ENCODE data around the gene ZNF30.

The ZNF30 gene

DNA sequence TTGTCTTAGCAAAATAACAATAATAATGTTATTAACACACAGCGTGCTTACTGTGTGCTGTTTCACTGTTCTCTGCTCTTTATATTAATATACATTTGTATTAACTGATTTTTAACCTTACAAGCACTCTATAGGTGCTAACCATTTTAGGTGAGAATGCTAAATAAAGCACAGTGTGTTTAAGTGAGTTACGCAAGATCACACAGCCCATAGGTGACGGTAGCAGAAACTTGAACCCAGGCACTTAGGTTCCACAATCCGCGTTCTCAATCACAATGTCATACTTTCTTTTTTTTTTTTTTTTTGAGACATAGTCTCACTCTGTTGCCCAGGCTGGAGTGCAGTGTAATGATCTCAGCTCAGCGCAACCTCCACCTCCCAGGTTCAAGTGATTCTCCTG lies 5.8 kb downstream of the ZNF30 start:
- in situ Hi-C loops (cut with HindIII; ENCODE audit: low pct_unique_long_range_greater_than_20kb, low sequenced_read_pairs) = no loop called here
- DNase-seq (ENCODE audit: low read depth in 1 of 2, low spot score in 1 of 2) = no peak
- TF ChIP-seq JUND (IDR thresholded peaks at IDR 0.05; ENCODE audit: low read depth) = no peak

DNA sequence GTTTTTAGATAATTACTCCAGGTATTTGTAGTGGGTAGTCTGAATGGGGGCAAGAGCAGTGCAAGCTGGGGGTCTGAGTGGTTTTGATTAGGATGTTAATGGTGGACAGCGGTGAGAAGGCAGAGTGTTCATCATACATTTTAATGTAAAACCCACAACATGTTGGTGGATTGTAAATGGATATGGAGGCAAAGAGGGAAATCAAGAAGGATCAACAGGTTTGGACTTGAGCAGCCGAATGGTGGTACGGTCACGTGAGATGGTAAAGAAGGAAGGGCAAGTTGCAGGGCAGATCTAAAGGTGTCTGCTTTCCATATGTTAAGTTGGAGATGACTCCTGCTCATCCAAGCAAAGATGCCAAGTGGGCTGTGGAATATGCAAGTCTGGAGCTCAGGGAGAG lies 9.5 kb downstream of the ZNF30 start:
- no peak for TF ChIP-seq JUND (IDR thresholded peaks at IDR 0.05; ENCODE audit: low read depth)
- DNase-seq (ENCODE audit: low read depth in 1 of 2, low spot score in 1 of 2) = no peak
- in situ Hi-C loops (cut with HindIII; ENCODE audit: low pct_unique_long_range_greater_than_20kb, low sequenced_read_pairs) = no loop called here

DNA sequence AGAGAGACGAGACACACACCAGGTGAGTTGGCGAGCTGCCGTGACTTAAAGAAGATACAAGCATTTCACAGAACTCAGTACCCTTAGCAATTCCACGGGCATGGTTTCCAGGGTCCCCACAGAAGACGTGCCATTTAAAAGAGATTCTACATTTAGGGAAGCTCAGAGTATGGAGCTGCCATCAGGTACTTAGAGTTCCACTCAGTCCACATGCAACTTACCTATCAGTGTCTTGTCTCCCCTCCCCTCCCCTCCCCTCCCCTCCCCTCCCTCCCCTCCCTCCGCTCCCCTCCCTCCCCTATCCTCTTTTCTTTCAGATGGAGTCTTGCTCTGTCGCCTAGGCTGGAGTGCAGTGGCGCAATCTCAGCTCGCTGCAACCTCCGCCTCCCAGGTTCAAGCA lies 12.2 kb downstream of the ZNF30 start:
- TF ChIP-seq JUND (IDR thresholded peaks at IDR 0.05; ENCODE audit: low read depth) = no peak
- no peak for DNase-seq (ENCODE audit: low read depth in 1 of 2, low spot score in 1 of 2)
- in situ Hi-C loops (cut with HindIII; ENCODE audit: low pct_unique_long_range_greater_than_20kb, low sequenced_read_pairs) = no loop called here

DNA sequence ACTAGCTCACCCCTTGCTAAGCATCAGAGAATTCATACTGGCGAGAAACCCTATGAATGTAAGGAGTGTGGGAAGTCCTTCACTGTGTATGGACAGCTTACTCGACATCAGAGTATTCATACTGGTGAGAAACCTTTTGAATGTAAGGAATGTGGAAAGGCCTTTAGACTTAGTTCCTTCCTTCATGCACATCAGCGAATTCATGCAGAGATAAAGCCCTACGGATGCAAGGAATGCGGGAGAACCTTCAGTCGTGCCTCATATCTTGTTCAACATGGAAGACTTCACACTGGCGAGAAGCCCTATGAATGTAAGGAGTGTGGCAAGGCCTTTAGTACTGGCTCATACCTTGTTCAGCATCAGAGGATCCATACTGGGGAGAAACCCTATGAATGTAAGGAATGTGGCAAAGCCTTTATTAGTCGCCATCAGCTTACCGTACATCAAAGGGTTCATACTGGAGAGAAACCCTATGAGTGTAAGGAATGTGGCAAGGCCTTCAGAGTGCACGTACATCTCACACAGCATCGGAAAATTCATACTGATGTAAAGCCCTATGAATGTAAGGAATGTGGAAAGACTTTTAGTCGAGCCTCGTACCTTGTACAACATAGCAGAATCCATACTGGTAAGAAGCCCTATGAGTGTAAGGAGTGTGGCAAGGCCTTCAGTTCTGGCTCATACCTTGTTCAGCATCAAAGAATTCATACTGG lies 17.3 kb downstream of the ZNF30 start:
- no peak for TF ChIP-seq JUND (IDR thresholded peaks at IDR 0.05; ENCODE audit: low read depth)
- no peak for DNase-seq (ENCODE audit: low read depth in 1 of 2, low spot score in 1 of 2)
- in situ Hi-C loops (cut with HindIII; ENCODE audit: low pct_unique_long_range_greater_than_20kb, low sequenced_read_pairs) = no loop called here

DNA sequence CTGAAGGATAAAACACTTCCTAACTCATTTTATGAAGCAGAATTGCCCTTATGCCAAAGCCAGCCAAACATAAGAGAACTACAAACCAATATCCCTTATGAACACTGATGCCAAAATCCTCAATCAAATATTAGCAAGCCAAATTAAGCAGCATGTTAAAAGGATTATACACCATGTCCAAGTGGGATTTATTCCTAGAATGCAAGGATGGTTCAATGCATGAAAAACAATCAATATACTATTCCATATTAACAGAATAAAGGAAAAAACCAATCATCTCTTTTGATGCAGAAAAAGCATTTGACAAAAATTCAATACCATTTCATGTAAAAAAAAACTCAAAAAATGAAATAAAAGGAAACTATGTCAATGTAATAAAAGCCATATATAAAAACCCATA lies 26.4 kb downstream of the ZNF30 start:
- in situ Hi-C loops (cut with HindIII; ENCODE audit: low pct_unique_long_range_greater_than_20kb, low sequenced_read_pairs) = no loop called here
- DNase-seq (ENCODE audit: low read depth in 1 of 2, low spot score in 1 of 2) = no peak
- no peak for TF ChIP-seq JUND (IDR thresholded peaks at IDR 0.05; ENCODE audit: low read depth)

DNA sequence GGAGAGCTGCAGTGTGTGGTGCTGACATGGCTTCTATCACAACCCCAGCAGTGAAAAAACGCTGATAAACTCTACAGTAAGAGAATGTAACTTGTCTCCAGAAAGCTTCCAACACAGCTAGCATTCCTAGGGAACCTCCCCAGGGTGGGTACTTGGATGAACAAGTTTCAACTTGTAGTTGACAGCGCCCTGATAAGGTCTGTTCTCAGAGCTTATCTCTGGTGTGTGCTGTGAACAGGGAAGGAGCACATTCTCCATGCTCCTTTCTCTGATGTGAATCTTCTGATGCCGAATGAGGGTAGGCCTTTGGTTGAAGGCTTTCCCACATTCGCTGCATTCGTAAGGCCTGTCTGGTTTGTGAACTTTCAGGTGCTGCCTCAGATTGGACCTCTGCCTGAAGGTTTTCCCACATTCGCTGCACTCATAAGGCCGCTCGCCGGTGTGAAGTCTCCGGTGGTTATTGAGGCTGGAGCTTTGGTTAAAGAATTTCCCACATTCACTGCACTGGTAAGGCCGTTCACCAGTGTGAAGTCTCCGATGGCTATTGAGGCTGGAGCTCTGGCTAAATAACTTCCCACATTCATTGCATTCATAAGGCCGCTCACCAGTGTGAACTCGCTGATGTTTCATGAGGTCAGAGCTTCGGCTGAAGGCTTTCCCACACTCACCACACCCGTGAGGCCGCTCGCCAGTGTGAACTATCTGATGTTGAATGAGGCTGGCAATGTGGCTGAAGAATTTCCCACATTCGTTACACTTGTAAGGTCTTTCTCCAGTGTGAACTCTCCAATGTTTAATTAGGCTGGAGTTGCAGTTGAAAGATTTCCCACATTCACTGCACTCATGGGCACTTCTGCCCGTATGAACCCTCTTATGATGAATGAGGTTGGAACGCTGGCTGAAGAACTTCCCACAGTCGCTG lies 31.4 kb downstream of the ZNF30 start:
- no peak for DNase-seq (ENCODE audit: low read depth in 1 of 2, low spot score in 1 of 2)
- in situ Hi-C loops (cut with HindIII; ENCODE audit: low pct_unique_long_range_greater_than_20kb, low sequenced_read_pairs) = no loop called here
- no peak for TF ChIP-seq JUND (IDR thresholded peaks at IDR 0.05; ENCODE audit: low read depth)

- DNase-seq (ENCODE audit: low read depth in 1 of 2, low spot score in 1 of 2) = no peak
- TF ChIP-seq JUND (IDR thresholded peaks at IDR 0.05; ENCODE audit: low read depth) = no peak
- in situ Hi-C loops (cut with HindIII; ENCODE audit: low pct_unique_long_range_greater_than_20kb, low sequenced_read_pairs) = no loop called here
Observed at GRCh38 chr19:34959021-34959420, 32.3 kb downstream of the ZNF30 start.

GRCh38 chr19:34960103-34960805 lies 33.6 kb downstream of the ZNF30 start:
- in situ Hi-C loops (cut with HindIII; ENCODE audit: low pct_unique_long_range_greater_than_20kb, low sequenced_read_pairs) = no loop called here
- DNase-seq (ENCODE audit: low read depth in 1 of 2, low spot score in 1 of 2) = no peak

GRCh38 chr19:34960940-34961679 lies 34.4 kb downstream of the ZNF30 start:
- no peak for TF ChIP-seq JUND (IDR thresholded peaks at IDR 0.05; ENCODE audit: low read depth)
- in situ Hi-C loops (cut with HindIII; ENCODE audit: low pct_unique_long_range_greater_than_20kb, low sequenced_read_pairs) = no loop called here
- no peak for DNase-seq (ENCODE audit: low read depth in 1 of 2, low spot score in 1 of 2)

More at GRCh38 chr19:34960103-34960805, 33.6 kb downstream of the ZNF30 start:
- no peak for TF ChIP-seq JUND (IDR thresholded peaks at IDR 0.05; ENCODE audit: low read depth)

GRCh38 chr19:34961775-34962686 lies 35.3 kb downstream of the ZNF30 start:
- no peak for DNase-seq (ENCODE audit: low read depth in 1 of 2, low spot score in 1 of 2)
- in situ Hi-C loops (cut with HindIII; ENCODE audit: low pct_unique_long_range_greater_than_20kb, low sequenced_read_pairs) = no loop called here
- no peak for TF ChIP-seq JUND (IDR thresholded peaks at IDR 0.05; ENCODE audit: low read depth)

All from T47D (cell line).